HepG2 (cell line): ENCODE data around the gene DEGS1. TPM values are rescaled to one million over a fixed set of nuclear protein-coding genes. Genes with fewer than 3 reads are reported as not detected.

Experiments
- HMGA1 ChIP-seq: sonication (generic); formaldehyde crosslinking; conservative IDR thresholded peaks from 2 replicates; pipeline ENCODE4 v1.4.0; 2020; ENCODE audit warnings: missing genetic modification reagents
- IRF2 ChIP-seq: IDR thresholded peaks from 2 replicates; pipeline ENCODE4 v1.6.1; 2018; ENCODE audit warnings: missing genetic modification reagents, missing compliant biosample characterization
- PITX1 ChIP-seq: sonication (generic); formaldehyde crosslinking; IDR thresholded peaks from 2 replicates; pipeline ENCODE4 v1.5.1; 2020; ENCODE audit warnings: mild to moderate bottlenecking, missing genetic modification reagents
- RBM39 ChIP-seq: fragments of 200-400 bp; formaldehyde crosslinking; IDR thresholded peaks from one replicate; pipeline ENCODE4 v1.6.1; 2018; ENCODE audit warnings: antibody characterized with exemption, mild to moderate bottlenecking, low read depth, low read length; ENCODE audit not compliant: poor library complexity, severe bottlenecking
- RERE ChIP-seq: IDR thresholded peaks from 2 replicates; pipeline ENCODE4 v1.6.1; 2016; ENCODE audit warnings: low read depth, missing genetic modification reagents, missing compliant biosample characterization
- SIN3B ChIP-seq: fragments of 150-350 bp; IDR thresholded peaks from 2 replicates; pipeline ENCODE4 v1.6.1; 2014; ENCODE audit warnings: low read length
- SMARCE1 ChIP-seq: fragments of 450-650 bp; IDR thresholded peaks from 2 replicates; pipeline ENCODE4 v1.6.1; 2017; ENCODE audit warnings: borderline replicate concordance
- SNRNP70 ChIP-seq: fragments of 200-400 bp; formaldehyde crosslinking; IDR thresholded peaks from 2 replicates; pipeline ENCODE4 v1.6.1; 2017; ENCODE audit warnings: mild to moderate bottlenecking, low read depth, low read length, moderate library complexity
- ZBED4 ChIP-seq: sonication (generic); formaldehyde crosslinking; IDR thresholded peaks from 2 replicates; pipeline ENCODE4 v1.4.0; 2020; ENCODE audit warnings: missing genetic modification reagents, borderline replicate concordance
- ZHX1 ChIP-seq: sonication (generic); formaldehyde crosslinking; IDR thresholded peaks from 2 replicates; pipeline ENCODE4 v1.8.1; 2022; ENCODE audit warnings: low read depth, mild to moderate bottlenecking, missing genetic modification reagents
- ZNF101 ChIP-seq: sonication (generic); formaldehyde crosslinking; IDR thresholded peaks from 2 replicates; pipeline ENCODE4 v1.4.0; 2020; ENCODE audit warnings: mild to moderate bottlenecking, low read depth, missing genetic modification reagents, borderline replicate concordance
- ZNF34 ChIP-seq: sonication (generic); formaldehyde crosslinking; IDR thresholded peaks from 2 replicates; pipeline ENCODE4 v1.4.0; 2020; ENCODE audit warnings: mild to moderate bottlenecking, missing genetic modification reagents, borderline replicate concordance
- ZNF616 ChIP-seq: sonication (generic); formaldehyde crosslinking; IDR thresholded peaks from 2 replicates; pipeline ENCODE4 v1.5.0; 2020; ENCODE audit warnings: low read depth, mild to moderate bottlenecking, missing genetic modification reagents
- ZNF83 ChIP-seq: sonication (generic); formaldehyde crosslinking; IDR thresholded peaks from 2 replicates; pipeline ENCODE4 v1.4.0; 2020; ENCODE audit warnings: missing genetic modification reagents, mild to moderate bottlenecking, borderline replicate concordance
- polyA plus RNA-seq, 8 experiments: library from polyadenylated mRNA; depleted of rRNA in 3 of 8; stranded (reverse) in 7 of 8; unstranded in 1 of 8; fragments of >200 nt; fragmentation: Illumina TruSeq in 4 of 8; extraction: Trizol in 4 of 8; gene quantifications; 2 replicates each; pipeline versions ENCODE4 v1.2.1 to v1.2.3, GENCODE V29; 2011 to 2016; ENCODE audit warnings: low read depth in 4 of 8, missing spikeins in 1 of 8, mixed read lengths in 1 of 8; ENCODE audit not compliant: insufficient read depth in 1 of 8
- total RNA-seq, 5 experiments: library from RNA; depleted of rRNA; stranded (reverse); fragments of >200 nt; fragmentation: Illumina TruSeq; extraction: Trizol; gene quantifications; 2 replicates each; pipeline ENCODE4 v1.2.3, GENCODE V29; 2016; ENCODE audit warnings: low read depth in 1 of 5
- TF ChIP-seq, protein P1 (sequence below): sonication (generic); formaldehyde crosslinking; IDR thresholded peaks from 2 replicates; pipeline ENCODE4 v1.8.0; 2023; ENCODE audit warnings: mild to moderate bottlenecking, missing genetic modification reagents

The DEGS1 gene
- total and polyA plus RNA-seq, 2 of the 13 experiments (the other 11 are each of a cell fraction or from before 2014, with no cell fraction given): 18.1 to 35.9 TPM

- TF ChIP-seq HMGA1 (CRISPR knock-in tag) (no peak), PITX1 (CRISPR knock-in tag) (0 out of 2 replicates have a peak, but pooled peaks have one; percentile 42), SMARCE1 (no peak), SNRNP70 (no peak), IRF2 (CRISPR knock-in tag) (peak; percentile 40; the same call in 1 of the 2 replicates), ZNF616 (CRISPR knock-in tag) (no peak), RERE (CRISPR knock-in tag) (no peak), SIN3B (no peak), RBM39 (no peak), ZHX1 (CRISPR knock-in tag) (no peak), ZNF34 (no peak), ZNF101 (CRISPR knock-in tag) (no peak), ZNF83 (peak; percentile 27; the same call in 1 of the 2 replicates), ZBED4 (CRISPR knock-in tag) (no peak; the same call in 1 of the 2 replicates)
- TF ChIP-seq, protein P1, sequence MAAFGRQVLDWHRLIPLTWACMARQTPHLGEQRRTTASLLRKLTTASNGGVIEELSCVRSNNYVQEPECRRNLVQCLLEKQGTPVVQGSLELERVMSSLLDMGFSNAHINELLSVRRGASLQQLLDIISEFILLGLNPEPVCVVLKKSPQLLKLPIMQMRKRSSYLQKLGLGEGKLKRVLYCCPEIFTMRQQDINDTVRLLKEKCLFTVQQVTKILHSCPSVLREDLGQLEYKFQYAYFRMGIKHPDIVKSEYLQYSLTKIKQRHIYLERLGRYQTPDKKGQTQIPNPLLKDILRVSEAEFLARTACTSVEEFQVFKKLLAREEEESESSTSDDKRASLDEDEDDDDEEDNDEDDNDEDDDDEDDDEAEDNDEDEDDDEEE: no peak
Observed at GRCh38 chr1:224182866-224183590, at the start of gene DEGS1 (continued).
